Thyroid gland (tissue), 4 donors: ENCODE data around the gene ATL1.

ENCODE experiments used
- CTCF ChIP-seq, 6 experiments: fragments of 200-600 bp in 3 of 6; fragments of 450-650 bp in 3 of 6; sonication (generic) in 3 of 6; IDR thresholded peaks; one replicate each; pipeline ENCODE4 v1.5.1; 2016 to 2019; ENCODE audit warnings: antibody characterized with exemption in 6 of 6, mild to moderate bottlenecking in 2 of 6, inconsistent platforms in 1 of 6, moderate library complexity in 1 of 6
- POLR2A ChIP-seq, 2 donors: fragments of 450-650 bp; IDR thresholded peaks; one replicate each; pipeline ENCODE4 v1.6.1; 2017; ENCODE audit warnings: antibody characterized with exemption in 2 of 2, mild to moderate bottlenecking in 2 of 2, moderate library complexity in 1 of 2

DNA sequence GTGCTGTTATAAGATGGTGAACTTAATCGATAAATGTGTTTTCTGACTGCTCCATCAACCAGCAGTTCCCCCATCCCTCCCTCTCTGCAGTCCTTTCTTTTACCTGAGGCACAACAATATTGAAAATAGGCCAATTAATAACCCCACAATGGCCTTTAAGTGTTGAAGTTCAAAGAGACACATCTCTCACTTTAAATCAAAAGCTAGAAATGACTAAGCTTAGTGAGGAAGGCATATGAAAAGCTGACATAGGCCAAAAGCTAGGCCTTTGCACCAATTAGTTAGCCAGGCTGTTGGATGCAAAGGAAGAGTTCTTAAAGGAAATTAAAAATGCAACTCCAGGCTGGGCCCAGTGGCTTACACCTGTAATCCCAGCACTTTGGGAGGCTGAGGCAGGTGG is 64.5 kb downstream of the ATL1 start:
- no peak for TF ChIP-seq CTCF (IDR thresholded peaks at IDR 0.05)
- TF ChIP-seq POLR2A (IDR thresholded peaks at IDR 0.05) = no peak
